K562 treated with DMSO at 1 percent for 24 hours (cell line): Measurements from ENCODE around the gene KRTAP10-8. TPM values are rescaled to one million over a fixed set of nuclear protein-coding genes. Genes with fewer than 3 reads are reported as not detected.

Experiments
- total RNA-seq: library from RNA; unstranded; fragments of 300-600 nt; gene quantifications from 2 replicates; pipeline ENCODE4 v1.2.3, GENCODE V29; 2022; ENCODE audit warnings: low read depth; ENCODE audit not compliant: insufficient read depth

The KRTAP10-8 gene
- not detected in 2 replicates for total RNA-seq

GRCh38 chr21:44612029-44612486 lies at the start of gene KRTAP10-8:
KRTAP10-8 (plus strand) TSS chr21:44612079; CDS start chr21:44612101, 22 bp downstream.

GRCh38 chr21:44573630-44574456 lies 38.0 kb upstream of the KRTAP10-8 start, which contains the start of gene KRTAP10-4:
KRTAP10-4 (plus strand) TSS chr21:44573729; CDS start chr21:44573759, 30 bp downstream.

GRCh38 chr21:44580231-44580821 lies 31.6 kb upstream of the KRTAP10-8 start, which contains the start of gene KRTAP10-5:
KRTAP10-5 (minus strand) TSS chr21:44580604; CDS start chr21:44580578, 26 bp downstream.

GRCh38 chr21:44592446-44593311 lies 19.2 kb upstream of the KRTAP10-8 start, which contains the start of gene KRTAP10-6:
KRTAP10-6 (minus strand) TSS chr21:44592505; CDS start chr21:44592484, 21 bp downstream.

GRCh38 chr21:44600118-44600978 lies 11.5 kb upstream of the KRTAP10-8 start, which contains the start of gene KRTAP10-7:
KRTAP10-7 (plus strand) TSS chr21:44600597; CDS start chr21:44600622, 25 bp downstream.

GRCh38 chr21:44626673-44627143 lies 14.8 kb downstream of the KRTAP10-8 start, which contains the start of gene KRTAP10-9:
KRTAP10-9 (plus strand) TSS chr21:44627093; CDS start chr21:44627172, 79 bp downstream.

GRCh38 chr21:44637018-44637850 lies 25.4 kb downstream of the KRTAP10-8 start, which contains the start of gene KRTAP10-10:
KRTAP10-10 (plus strand) TSS chr21:44637356; CDS start chr21:44637418, 62 bp downstream.

GRCh38 chr21:44646366-44647221 lies 34.7 kb downstream of the KRTAP10-8 start, which contains the start of gene KRTAP10-11:
KRTAP10-11 (plus strand) TSS chr21:44646414; CDS start chr21:44646459, 45 bp downstream.

GRCh38 chr21:44654576-44655175 lies 42.8 kb downstream of the KRTAP10-8 start, which contains the start of gene KRTAP12-4:
KRTAP12-4 (minus strand) TSS chr21:44654659; CDS start chr21:44654614, 45 bp downstream.

GRCh38 chr21:44657635-44658540 lies 46.0 kb downstream of the KRTAP10-8 start, which contains the start of gene KRTAP12-3:
KRTAP12-3 (plus strand) TSS chr21:44657932; CDS start chr21:44657980, 48 bp downstream.

Other genes starting within 250 kb of the KRTAP10-8 start
- 0.13 and 0.21 TPM in 2 replicates for gene LRRC3, start 156.6 kb upstream of the KRTAP10-8 start, total RNA-seq
- not detected in 2 replicates for gene KRTAP10-1, start 71.9 kb upstream of the KRTAP10-8 start, total RNA-seq
- not detected in 2 replicates for gene KRTAP10-2, start 60.6 kb upstream of the KRTAP10-8 start, total RNA-seq
- gene KRTAP10-3, start 53.3 kb upstream of the KRTAP10-8 start, total RNA-seq: not detected in 2 replicates
- gene KRTAP10-4, start 38.4 kb upstream of the KRTAP10-8 start, total RNA-seq: not detected in 2 replicates
- not detected in 2 replicates for gene KRTAP10-5, start 31.5 kb upstream of the KRTAP10-8 start, total RNA-seq
- gene KRTAP10-6, start 19.6 kb upstream of the KRTAP10-8 start, total RNA-seq: not detected in 2 replicates
- gene KRTAP10-7, start 11.5 kb upstream of the KRTAP10-8 start, total RNA-seq: not detected in 2 replicates
- gene KRTAP10-9, start 15.0 kb downstream of the KRTAP10-8 start, total RNA-seq: not detected in 2 replicates
- not detected in 2 replicates for gene KRTAP10-10, start 25.3 kb downstream of the KRTAP10-8 start, total RNA-seq
- gene KRTAP10-11, start 34.3 kb downstream of the KRTAP10-8 start, total RNA-seq: not detected in 2 replicates
- not detected in 2 replicates for gene KRTAP12-4, start 42.6 kb downstream of the KRTAP10-8 start, total RNA-seq
- not detected in 2 replicates for gene KRTAP12-3, start 45.9 kb downstream of the KRTAP10-8 start, total RNA-seq
- gene KRTAP12-2, start 54.8 kb downstream of the KRTAP10-8 start, total RNA-seq: not detected in 2 replicates
- not detected in 2 replicates for gene KRTAP12-1, start 70.1 kb downstream of the KRTAP10-8 start, total RNA-seq
- not detected in 2 replicates for gene KRTAP10-12, start 85.1 kb downstream of the KRTAP10-8 start, total RNA-seq
- 0.08 TPM in 1 of 2 replicates, not detected in the other for gene TSPEAR, start 99.5 kb downstream of the KRTAP10-8 start, total RNA-seq
- 67.6 and 76.4 TPM in 2 replicates for gene UBE2G2, start 189.7 kb downstream of the KRTAP10-8 start, total RNA-seq
- gene SUMO3, start 206.0 kb downstream of the KRTAP10-8 start, total RNA-seq: 76.7 and 81.9 TPM in 2 replicates